VCaP (cell line): Measurements from ENCODE around the gene CDC73.
"Not testable (repeated sequence)": the region's sequence is repeated elsewhere in the genome, so short reads cannot be mapped to it uniquely, and the experiment has no call there.

ENCODE experiments used
- H3K27ac ChIP-seq: fragments of 450-650 bp; 2 replicates; pipeline ENCODE4 v1.5.1; 2017
- CTCF ChIP-seq: fragments of 450-650 bp; conservative IDR thresholded peaks from 2 replicates; pipeline ENCODE4 v1.5.1; 2017; ENCODE audit warnings: mild to moderate bottlenecking, moderate library complexity

CDC73 gene

GRCh38 chr1:193270996-193271395, 149.2 kb downstream of the CDC73 start:
- no peak overlapping the region for H3K27ac ChIP-seq
- TF ChIP-seq CTCF = no peak

GRCh38 chr1:193275773-193276172, 153.9 kb downstream of the CDC73 start:
- no peak for TF ChIP-seq CTCF
- H3K27ac ChIP-seq = no peak overlapping the region

- no peak overlapping the region for H3K27ac ChIP-seq
- no peak for TF ChIP-seq CTCF
Observed at GRCh38 chr1:193278968-193279367, 157.1 kb downstream of the CDC73 start.

- no peak overlapping the region for H3K27ac ChIP-seq
- TF ChIP-seq CTCF = no peak
Observed at GRCh38 chr1:193281894-193282293, 160.1 kb downstream of the CDC73 start.

GRCh38 chr1:193283016-193283415, 161.2 kb downstream of the CDC73 start:
- TF ChIP-seq CTCF = no peak
- no peak overlapping the region for H3K27ac ChIP-seq

GRCh38 chr1:193284219-193284618, 162.4 kb downstream of the CDC73 start:
- no peak for TF ChIP-seq CTCF
- H3K27ac ChIP-seq = no peak overlapping the region

GRCh38 chr1:193285641-193286040, 163.8 kb downstream of the CDC73 start:
- H3K27ac ChIP-seq = no peak overlapping the region
- no peak for TF ChIP-seq CTCF

GRCh38 chr1:193288548-193289080, 166.8 kb downstream of the CDC73 start:
- not testable (repeated sequence) for H3K27ac ChIP-seq
